HL-60 (cell line): ENCODE data around the gene DYNLT5.

Experiments used
- DNase-seq, 2 experiments: peaks; one replicate each; pipeline ENCODE4 v3.0.0-alpha.2; 2010 to 2020; ENCODE audit warnings: low read depth in 1 of 2, low spot score in 1 of 2
- H3K27ac ChIP-seq: fragments of 250-450 bp; sonication (Bioruptor Pico); replicated peaks from 2 replicates; pipeline ENCODE4 v1.5.1; 2020; ENCODE audit warnings: mild to moderate bottlenecking, moderate library complexity
- H3K27me3 ChIP-seq: fragments of 250-450 bp; sonication (Bioruptor Pico); 2 replicates; pipeline ENCODE4 v1.5.1; 2021; ENCODE audit warnings: mild to moderate bottlenecking, moderate library complexity; ENCODE audit not compliant: insufficient read depth, poor library complexity, severe bottlenecking
- H3K4me3 ChIP-seq: replicated peaks from 2 replicates; pipeline ENCODE4 v1.5.1; 2011; ENCODE audit warnings: mild to moderate bottlenecking, control low read depth, low read length; ENCODE audit not compliant: insufficient read depth
- CTCF ChIP-seq: IDR thresholded peaks from one replicate; pipeline ENCODE4 v1.5.1; 2011; ENCODE audit warnings: low read length, control low read depth, inconsistent platforms; ENCODE audit not compliant: insufficient read depth
- GABPA ChIP-seq: IDR thresholded peaks from 2 replicates; pipeline ENCODE4 v1.6.1; 2012; ENCODE audit warnings: low read depth
- POLR2AphosphoS5 ChIP-seq: IDR thresholded peaks from 2 replicates; pipeline ENCODE4 v1.6.1; 2012; ENCODE audit warnings: low read depth
- REST ChIP-seq: IDR thresholded peaks from 2 replicates; pipeline ENCODE4 v1.6.1; 2012; ENCODE audit warnings: low read depth; ENCODE audit not compliant: insufficient replicate concordance
- SPI1 ChIP-seq: IDR thresholded peaks from 2 replicates; pipeline ENCODE4 v1.6.1; 2012; ENCODE audit warnings: low read depth, mild to moderate bottlenecking, borderline replicate concordance

The DYNLT5 gene

GRCh38 chr1:66757722-66758240 is 5.5 kb downstream of the DYNLT5 start:
- H3K4me3 ChIP-seq, result no peak overlapping the region
- peaks cover 18% of the 10 kb centered on the region for H3K27me3 ChIP-seq
- no peak overlapping the region for H3K27ac ChIP-seq
- DNase-seq, result no peak
- TF ChIP-seq REST (no peak), SPI1 (no peak), GABPA (no peak), CTCF (no peak), POLR2AphosphoS5 (no peak)

GRCh38 chr1:66758241-66758755 is 6.0 kb downstream of the DYNLT5 start:
- H3K27me3 ChIP-seq, result peaks cover 13% of the 10 kb centered on the region
- no peak overlapping the region for H3K4me3 ChIP-seq
- no peak for TF ChIP-seq SPI1
- TF ChIP-seq CTCF, result no peak
- no peak for TF ChIP-seq REST
- no peak for TF ChIP-seq POLR2AphosphoS5
- no peak for TF ChIP-seq GABPA
- DNase-seq, result no peak
- no peak overlapping the region for H3K27ac ChIP-seq

GRCh38 chr1:66760506-66760905 is 8.2 kb downstream of the DYNLT5 start:
- H3K27ac ChIP-seq, result no peak overlapping the region
- no peak for TF ChIP-seq GABPA
- TF ChIP-seq POLR2AphosphoS5, result no peak
- TF ChIP-seq REST, result no peak
- no peak for TF ChIP-seq SPI1
- TF ChIP-seq CTCF, result no peak
- DNase-seq, result no peak

More at GRCh38 chr1:66760506-66760905, 8.2 kb downstream of the DYNLT5 start:
- no peak overlapping the region for H3K4me3 ChIP-seq
- peaks cover 5% of the 10 kb centered on the region for H3K27me3 ChIP-seq
